GM12873 (cell line): Measurements from ENCODE around the gene CHD1L.

Experiments used
- TF ChIP-seq, protein P1 (sequence below): IDR thresholded peaks from 2 replicates; pipeline ENCODE4 v1.5.1; 2012; ENCODE audit warnings: low read depth, mild to moderate bottlenecking, moderate library complexity, low read length, control low read depth; ENCODE audit not compliant: insufficient read depth; ENCODE audit errors: missing control alignments

The CHD1L gene

DNA sequence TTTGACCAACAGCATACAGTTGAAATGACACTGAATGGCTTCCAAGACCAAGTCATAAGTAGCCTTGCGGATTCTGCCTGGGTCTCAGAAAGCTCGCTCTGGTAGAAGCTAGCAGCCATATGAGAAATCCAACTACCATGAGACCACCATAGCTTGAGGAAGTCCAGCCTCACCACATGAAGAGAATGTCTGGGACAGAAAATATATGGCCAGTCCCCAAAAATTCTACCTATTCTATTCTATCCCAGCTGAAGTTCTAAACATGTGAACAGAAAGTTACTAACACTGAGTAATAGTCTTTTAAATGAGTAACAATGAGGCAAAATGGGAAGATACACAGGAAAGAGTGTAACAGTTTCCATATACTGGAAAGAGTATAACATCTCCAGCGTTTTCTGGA is 26.4 kb upstream of the CHD1L start:
- TF ChIP-seq, protein P1, sequence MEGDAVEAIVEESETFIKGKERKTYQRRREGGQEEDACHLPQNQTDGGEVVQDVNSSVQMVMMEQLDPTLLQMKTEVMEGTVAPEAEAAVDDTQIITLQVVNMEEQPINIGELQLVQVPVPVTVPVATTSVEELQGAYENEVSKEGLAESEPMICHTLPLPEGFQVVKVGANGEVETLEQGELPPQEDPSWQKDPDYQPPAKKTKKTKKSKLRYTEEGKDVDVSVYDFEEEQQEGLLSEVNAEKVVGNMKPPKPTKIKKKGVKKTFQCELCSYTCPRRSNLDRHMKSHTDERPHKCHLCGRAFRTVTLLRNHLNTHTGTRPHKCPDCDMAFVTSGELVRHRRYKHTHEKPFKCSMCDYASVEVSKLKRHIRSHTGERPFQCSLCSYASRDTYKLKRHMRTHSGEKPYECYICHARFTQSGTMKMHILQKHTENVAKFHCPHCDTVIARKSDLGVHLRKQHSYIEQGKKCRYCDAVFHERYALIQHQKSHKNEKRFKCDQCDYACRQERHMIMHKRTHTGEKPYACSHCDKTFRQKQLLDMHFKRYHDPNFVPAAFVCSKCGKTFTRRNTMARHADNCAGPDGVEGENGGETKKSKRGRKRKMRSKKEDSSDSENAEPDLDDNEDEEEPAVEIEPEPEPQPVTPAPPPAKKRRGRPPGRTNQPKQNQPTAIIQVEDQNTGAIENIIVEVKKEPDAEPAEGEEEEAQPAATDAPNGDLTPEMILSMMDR, result no peak

DNA sequence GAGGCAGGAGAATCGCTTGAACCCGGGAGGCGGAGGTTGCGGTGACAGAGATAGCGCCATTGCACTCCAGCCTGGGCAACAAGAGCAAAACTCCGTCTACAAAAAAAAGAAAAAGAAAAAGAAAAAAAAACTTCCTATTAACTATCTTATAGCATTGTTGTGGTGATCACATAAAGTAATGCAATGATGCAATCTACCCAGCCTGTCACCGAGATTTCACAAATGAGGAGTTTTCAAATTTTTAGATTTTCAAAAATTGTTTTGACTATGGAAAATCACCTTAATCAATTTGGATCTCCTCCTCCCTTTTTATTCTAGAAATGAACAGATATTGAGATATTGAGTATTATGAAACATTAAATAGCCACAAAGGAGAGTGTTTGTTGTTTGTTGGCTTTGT is 25.3 kb upstream of the CHD1L start:
- TF ChIP-seq, protein P1, result no peak

DNA sequence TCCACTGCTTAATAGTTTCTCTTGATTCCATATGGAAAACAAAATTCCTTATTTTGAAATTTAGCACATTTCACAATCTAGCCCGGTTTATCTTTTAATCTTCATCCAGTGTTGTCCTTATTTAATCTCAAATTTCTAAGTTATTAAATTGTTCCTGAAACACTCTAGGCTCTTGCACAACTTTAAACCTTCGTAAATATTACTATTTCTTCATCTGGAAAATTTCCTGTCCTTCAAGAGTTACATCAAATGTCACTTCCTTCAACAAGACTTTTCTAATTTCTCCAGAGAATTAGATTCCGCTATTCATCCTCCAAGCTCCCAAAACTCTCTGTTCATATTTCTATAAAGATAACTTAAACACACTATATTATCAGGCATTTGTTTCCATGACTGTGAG is 23.9 kb upstream of the CHD1L start:
- TF ChIP-seq, protein P1, result no peak

DNA sequence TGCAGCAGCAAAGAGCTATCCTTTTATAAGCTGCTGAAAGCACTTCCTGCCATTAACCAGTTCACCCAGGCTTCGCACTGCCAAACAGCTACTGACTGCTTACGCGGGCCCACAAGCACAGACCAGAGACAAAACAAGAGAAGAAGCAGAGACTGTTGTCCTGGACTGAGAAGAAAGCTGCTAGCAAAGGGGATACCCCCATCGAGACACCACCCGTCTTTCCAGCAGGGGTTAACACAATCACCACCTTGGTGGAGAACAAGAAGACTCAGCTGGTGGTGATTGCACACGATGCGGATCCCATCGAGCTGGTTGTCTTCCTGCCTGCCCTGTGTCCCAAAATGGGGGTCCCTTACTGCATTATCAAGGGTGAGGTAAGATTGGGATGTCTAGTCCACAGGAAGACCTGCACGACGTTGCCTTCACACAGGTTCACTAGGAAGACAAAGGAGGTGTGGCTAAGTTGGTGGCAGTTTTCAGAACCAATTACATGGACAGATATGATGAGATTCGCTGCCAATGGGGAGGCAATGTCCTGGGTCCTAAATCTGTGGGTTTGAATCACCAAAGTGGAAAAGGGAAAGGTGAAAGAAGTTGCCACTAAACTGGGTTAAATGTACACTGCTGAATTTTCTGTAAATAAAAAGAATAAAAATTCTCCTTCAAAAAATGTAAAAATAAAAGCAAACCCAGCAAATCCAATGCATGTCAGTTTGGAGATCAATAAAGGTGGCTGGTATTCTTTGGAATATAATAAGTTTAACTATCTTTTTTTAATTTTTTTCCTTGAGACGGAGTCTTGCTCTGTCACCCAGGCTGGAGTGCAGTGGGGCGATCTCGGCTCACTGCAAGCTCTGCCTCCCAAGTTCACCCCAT is 18.5 kb upstream of the CHD1L start:
- TF ChIP-seq, protein P1, result no peak

DNA sequence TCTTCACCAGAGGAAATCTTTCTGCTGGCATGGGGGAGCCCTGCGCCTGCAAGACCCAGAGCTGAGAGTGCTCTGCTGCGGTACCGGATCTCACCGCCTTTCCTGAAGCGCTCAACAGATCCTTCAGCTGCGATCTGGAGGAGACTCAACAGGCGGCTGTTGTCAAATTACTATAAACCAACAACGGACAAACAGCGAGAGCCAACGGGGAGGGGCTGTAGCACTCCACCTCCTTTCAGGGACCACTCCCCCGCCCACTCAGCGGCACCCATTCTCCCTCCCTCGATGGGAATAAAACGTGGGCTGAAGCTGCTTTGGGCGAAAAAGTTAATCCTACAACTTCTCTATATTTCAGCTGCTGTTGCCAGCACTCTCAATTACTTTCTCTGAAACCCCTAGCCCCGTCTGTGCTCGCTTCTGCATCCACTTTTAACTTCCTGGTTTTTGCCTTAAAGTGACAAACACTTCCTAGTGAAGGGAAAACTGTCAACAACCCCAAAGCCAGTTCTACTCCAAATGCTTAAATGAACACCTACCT is 17.2 kb upstream of the CHD1L start, which contains the start of gene FMO5:
Gene FMO5, minus strand, starts transcription at position 147 of the 538 bp plus-strand sequence. CDS start 310 bp downstream, outside the sequence.
- TF ChIP-seq, protein P1, result peak; percentile 21

DNA sequence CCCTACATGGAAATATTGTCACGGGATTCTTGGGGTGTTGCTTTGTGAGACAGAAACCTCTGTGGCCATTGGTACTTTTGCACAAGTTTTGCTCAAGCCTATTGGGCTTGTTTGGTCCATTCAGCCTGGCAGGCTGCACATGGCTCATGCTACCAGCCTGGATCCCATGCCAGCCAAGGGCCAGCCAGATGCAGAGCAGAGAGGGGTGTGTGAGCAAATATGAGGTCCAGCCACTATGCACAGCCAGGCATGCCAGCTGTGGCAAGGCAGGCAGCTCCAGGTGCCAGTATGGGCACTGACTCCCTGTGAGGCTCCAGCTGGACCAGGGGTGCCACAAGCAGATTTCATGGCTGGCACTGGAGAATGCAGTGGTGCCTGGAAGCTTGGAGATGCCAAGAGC is 6.7 kb upstream of the CHD1L start:
- TF ChIP-seq, protein P1, result no peak

DNA sequence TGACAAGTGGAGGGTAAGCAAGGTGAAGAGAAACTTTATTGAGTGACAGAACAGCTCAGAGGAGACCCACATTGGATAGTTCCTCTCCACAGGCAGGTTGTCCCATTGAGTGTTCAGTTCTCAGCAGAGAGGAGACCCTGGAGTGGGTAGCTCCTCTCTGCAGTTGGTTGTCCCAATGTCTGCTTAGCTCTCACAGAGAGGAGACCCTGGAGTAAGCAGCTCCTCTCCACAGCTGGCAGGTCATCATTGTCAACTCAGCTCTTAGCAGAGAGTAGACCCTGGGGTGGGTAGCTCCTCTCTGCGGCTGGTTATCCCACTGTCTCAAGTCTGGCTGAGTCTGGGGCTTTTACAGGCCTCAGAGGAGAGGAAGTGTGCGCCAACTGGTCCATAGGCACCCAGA is 6.0 kb upstream of the CHD1L start:
- TF ChIP-seq, protein P1, result no peak
